Spleen (tissue), 11 donors: Measurements from ENCODE around the gene AGAP2. TPM values are rescaled to one million over a fixed set of nuclear protein-coding genes. Genes with fewer than 3 reads are reported as not detected.
A peak's percentile ranks its signal among the peaks of the same experiment; 100 is the strongest.
"Not testable (repeated sequence)": the region's sequence is repeated elsewhere in the genome, so short reads cannot be mapped to it uniquely, and the experiment has no call there.

Experiments used
- DNase-seq: peaks from one replicate; pipeline ENCODE4 v3.0.0-alpha.2; 2020
- H3K27ac ChIP-seq, 8 donors: fragments of 200-600 bp; sonication (generic) in 7 of 8; 1 replicate in 4 of 8; 2 replicates in 4 of 8; pipeline versions ENCODE4 v1.5.0 to v1.8.0; 2016 to 2021; ENCODE audit warnings: inconsistent platforms in 4 of 8, mild to moderate bottlenecking in 4 of 8, moderate library complexity in 1 of 8
- H3K27me3 ChIP-seq, 7 donors: fragments of 200-600 bp; sonication (generic) in 6 of 7; replicated peaks in 1 of 7; 1 replicate in 4 of 7; 2 replicates in 3 of 7; pipeline versions ENCODE4 v1.5.0 to v1.8.0; 2016 to 2021; ENCODE audit warnings: inconsistent platforms in 3 of 7, mild to moderate bottlenecking in 1 of 7
- H3K36me3 ChIP-seq, 6 donors: fragments of 200-600 bp; sonication (generic) in 5 of 6; 1 replicate in 4 of 6; 2 replicates in 2 of 6; pipeline versions ENCODE4 v1.5.0 to v1.8.0; 2016 to 2021; ENCODE audit warnings: inconsistent platforms in 2 of 6
- H3K4me1 ChIP-seq, 6 donors: fragments of 200-600 bp; sonication (generic) in 5 of 6; 1 replicate in 3 of 6; 2 replicates in 3 of 6; pipeline versions ENCODE4 v1.5.0 to v1.8.0; 2016 to 2021; ENCODE audit warnings: inconsistent platforms in 3 of 6
- H3K4me3 ChIP-seq, 8 donors: fragments of 200-600 bp; sonication (generic) in 7 of 8; 1 replicate in 4 of 8; 2 replicates in 4 of 8; pipeline versions ENCODE4 v1.5.0 to v1.8.0; 2016 to 2021; ENCODE audit warnings: inconsistent platforms in 4 of 8, mild to moderate bottlenecking in 4 of 8, moderate library complexity in 2 of 8
- H3K9me3 ChIP-seq, 8 donors: fragments of 200-600 bp; sonication (generic) in 7 of 8; 1 replicate in 4 of 8; 2 replicates in 4 of 8; pipeline versions ENCODE4 v1.5.0 to v1.8.0; 2016 to 2021; ENCODE audit warnings: inconsistent platforms in 4 of 8
- POLR2AphosphoS5 ChIP-seq, 3 donors: sonication (generic); formaldehyde crosslinking; IDR thresholded peaks; one replicate each; pipeline ENCODE4 v1.5.1; 2017; ENCODE audit warnings: antibody characterized with exemption in 3 of 3
- WGBS, 5 donors: extraction: QIAGEN DNeasy Blood & Tissue Kit in 3 of 5; methylation state at CpG; one replicate each; pipeline versions ENCODE4 v1.1.5 to v1.1.7; 2013 to 2018; 5-methylcytosine and 5-hydroxymethylcytosine counted together
- intact Hi-C: fragments of 100-400 bp; cut with DNase I; formaldehyde crosslinking; loops from one replicate; pipeline ENCODE4 v1.15.0; 2023; ENCODE audit warnings: low total_unique reads
- polyA plus RNA-seq, 3 donors: library from polyadenylated mRNA; stranded (reverse); fragments of 200-250 nt; gene quantifications; one replicate each; pipeline ENCODE4 v1.2.1, GENCODE V29; 2013
- total RNA-seq, 7 donors: library from RNA; depleted of rRNA in 3 of 7; stranded (reverse); fragments of >200 nt in 3 of 7; fragmentation: NEBNext Ultra II Directional in 4 of 7; extraction: Animal tissue kit (Norgen Biotek cat#: 25700) in 4 of 7; gene quantifications; one replicate each; pipeline versions ENCODE4 v1.1.0 to v1.2.1, GENCODE V29; 2016 to 2021
- TF ChIP-seq, protein P1 (sequence below), 11 experiments: fragments of 200-600 bp in 7 of 11; fragments of 450-650 bp in 4 of 11; sonication (generic) in 4 of 11; IDR thresholded peaks in 8 of 11; conservative IDR thresholded peaks in 3 of 11; 1 replicate in 7 of 11; 2 replicates in 4 of 11; pipeline versions ENCODE4 v1.4.0 to v1.8.0; 2016 to 2021; ENCODE audit warnings: antibody characterized with exemption in 11 of 11, inconsistent platforms in 4 of 11, mild to moderate bottlenecking in 1 of 11
- donor health status: healthy with polysubstance abuse.
- donor health status: DM: no; HTN: no; CAD: no; lungs with moderate emphysema.
- donor health status: DM: no; HTN: no; CAD: no.
- donor health status: Bipolar disorder and iron deficiency.
- donor health status: healthy.
- donor health status: DM: no; HTN: no; CAD: no.
- donor health status: DM: yes; HTN: yes; CAD: no.

The AGAP2 gene
- total and polyA plus RNA-seq, 10 donors = 5.5 to 21.8 (median 19.2) TPM

GRCh38 chr12:57722716-57723629, 15.6 kb downstream of the AGAP2 start:
- TF ChIP-seq, protein P1, sequence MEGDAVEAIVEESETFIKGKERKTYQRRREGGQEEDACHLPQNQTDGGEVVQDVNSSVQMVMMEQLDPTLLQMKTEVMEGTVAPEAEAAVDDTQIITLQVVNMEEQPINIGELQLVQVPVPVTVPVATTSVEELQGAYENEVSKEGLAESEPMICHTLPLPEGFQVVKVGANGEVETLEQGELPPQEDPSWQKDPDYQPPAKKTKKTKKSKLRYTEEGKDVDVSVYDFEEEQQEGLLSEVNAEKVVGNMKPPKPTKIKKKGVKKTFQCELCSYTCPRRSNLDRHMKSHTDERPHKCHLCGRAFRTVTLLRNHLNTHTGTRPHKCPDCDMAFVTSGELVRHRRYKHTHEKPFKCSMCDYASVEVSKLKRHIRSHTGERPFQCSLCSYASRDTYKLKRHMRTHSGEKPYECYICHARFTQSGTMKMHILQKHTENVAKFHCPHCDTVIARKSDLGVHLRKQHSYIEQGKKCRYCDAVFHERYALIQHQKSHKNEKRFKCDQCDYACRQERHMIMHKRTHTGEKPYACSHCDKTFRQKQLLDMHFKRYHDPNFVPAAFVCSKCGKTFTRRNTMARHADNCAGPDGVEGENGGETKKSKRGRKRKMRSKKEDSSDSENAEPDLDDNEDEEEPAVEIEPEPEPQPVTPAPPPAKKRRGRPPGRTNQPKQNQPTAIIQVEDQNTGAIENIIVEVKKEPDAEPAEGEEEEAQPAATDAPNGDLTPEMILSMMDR (IDR thresholded peaks at IDR 0.05 in 8 of 11, conservative IDR thresholded peaks at IDR 0.05 in 3 of 11) = no peak
- peak; percentile 31 to 79 (median 50) for TF ChIP-seq POLR2AphosphoS5 (IDR thresholded peaks at IDR 0.05)
- Histone ChIP-seq H3K4me1 (peaks cover 0 to 24% (median 7%) of the 10 kb centered on the region in 6 donors), H3K9me3 (no peaks in the 10 kb centered on the region), H3K4me3 (no peak overlapping the region), H3K27ac (no peak overlapping the region), H3K27me3 (no peaks in the 10 kb centered on the region), H3K36me3 (peaks cover 0 to 67% (median 61%) of the 10 kb centered on the region in 6 donors)
- 68 to 79% (median 72%) methylated on average over 11 of the region's 11 CpGs for WGBS, 5 donors
- DNase-seq = no peak
- intact Hi-C loops = no loop called here

- H3K4me3 ChIP-seq, intact Hi-C loops: not testable (repeated sequence)
- peaks cover 0 to 67% (median 61%) of the 10 kb centered on the region in 6 donors for H3K36me3 ChIP-seq
These were observed 16.5 kb downstream of the AGAP2 start for GRCh38 chr12:57721846-57722608.

DNA sequence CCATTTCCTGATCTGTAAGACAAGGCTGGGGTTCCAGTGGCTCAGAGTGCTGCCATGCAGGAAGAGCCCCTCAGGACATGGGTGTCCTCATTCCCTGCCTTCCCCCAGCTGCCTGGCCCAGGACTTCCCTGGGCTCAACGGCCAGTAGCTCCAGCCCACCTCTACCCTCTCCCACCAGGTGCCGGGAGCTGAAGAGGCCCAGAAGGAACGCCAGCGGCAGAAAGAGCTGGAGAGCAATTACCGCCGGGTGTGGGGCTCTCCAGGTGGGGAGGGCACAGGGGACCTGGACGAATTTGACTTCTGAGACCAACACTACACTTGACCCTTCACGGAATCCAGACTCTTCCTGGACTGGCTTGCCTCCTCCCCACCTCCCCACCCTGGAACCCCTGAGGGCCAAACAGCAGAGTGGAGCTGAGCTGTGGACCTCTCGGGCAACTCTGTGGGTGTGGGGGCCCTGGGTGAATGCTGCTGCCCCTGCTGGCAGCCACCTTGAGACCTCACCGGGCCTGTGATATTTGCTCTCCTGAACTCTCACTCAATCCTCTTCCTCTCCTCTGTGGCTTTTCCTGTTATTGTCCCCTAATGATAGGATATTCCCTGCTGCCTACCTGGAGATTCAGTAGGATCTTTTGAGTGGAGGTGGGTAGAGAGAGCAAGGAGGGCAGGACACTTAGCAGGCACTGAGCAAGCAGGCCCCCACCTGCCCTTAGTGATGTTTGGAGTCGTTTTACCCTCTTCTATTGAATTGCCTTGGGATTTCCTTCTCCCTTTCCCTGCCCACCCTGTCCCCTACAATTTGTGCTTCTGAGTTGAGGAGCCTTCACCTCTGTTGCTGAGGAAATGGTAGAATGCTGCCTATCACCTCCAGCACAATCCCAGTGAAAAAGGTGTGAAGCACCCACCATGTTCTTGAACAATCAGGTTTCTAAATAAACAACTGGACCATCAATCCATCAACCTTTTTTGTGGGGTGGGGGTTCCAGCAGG, 17.6 kb downstream of the AGAP2 start:
- intact Hi-C loops = no loop called here
- Histone ChIP-seq H3K27me3 (no peaks in the 10 kb centered on the region), H3K4me1 (peaks cover 0 to 18% (median 6%) of the 10 kb centered on the region in 6 donors), H3K27ac (no peak overlapping the region), H3K36me3 (peaks cover 1 to 67% (median 62%) of the 10 kb centered on the region in 6 donors), H3K4me3 (no peak overlapping the region), H3K9me3 (no peaks in the 10 kb centered on the region)
- DNase-seq = no peak
- TF ChIP-seq, protein P1 (IDR thresholded peaks at IDR 0.05 in 8 of 11, conservative IDR thresholded peaks at IDR 0.05 in 3 of 11) = no peak
- peak; percentile 17 to 70 (median 39) for TF ChIP-seq POLR2AphosphoS5 (IDR thresholded peaks at IDR 0.05)
- 86 to 94% (median 90%) methylated on average over 9 to 11 of the region's 11 CpGs for WGBS, 5 donors

More at GRCh38 chr12:57721846-57722608, 16.5 kb downstream of the AGAP2 start:
- peak; percentile 14 to 52 (median 15) for TF ChIP-seq POLR2AphosphoS5 (IDR thresholded peaks at IDR 0.05)
- not testable (repeated sequence) for DNase-seq, H3K27me3 ChIP-seq, H3K27ac ChIP-seq, H3K9me3 ChIP-seq
- 93 to 96% (median 95%) methylated on average over 16 of the region's 16 CpGs for WGBS, 5 donors
- peaks cover 0 to 21% (median 7%) of the 10 kb centered on the region in 6 donors for H3K4me1 ChIP-seq
